GM21619 (cell line): ENCODE results near the gene LLPH.
A peak's percentile ranks its signal among the peaks of the same experiment; 100 is the strongest.

Experiments used
- ATAC-seq: cut with Tn5 transposase; IDR thresholded peaks from one replicate; pipeline ENCODE4 v1.9.1; 2021; ENCODE audit not compliant: unreplicated experiment

The LLPH gene

GRCh38 chr12:66143868-66144267 lies 13.3 kb upstream of the LLPH start:
- no peak for ATAC-seq

GRCh38 chr12:66142826-66143225 lies 12.3 kb upstream of the LLPH start:
- ATAC-seq: no peak

GRCh38 chr12:66141299-66141698 lies 10.7 kb upstream of the LLPH start:
- no peak for ATAC-seq

- ATAC-seq: no peak
Measured at GRCh38 chr12:66140731-66141130, 10.2 kb upstream of the LLPH start.

- ATAC-seq: no peak
Measured at GRCh38 chr12:66139328-66139727, 8.8 kb upstream of the LLPH start.

- ATAC-seq: no peak
Measured at GRCh38 chr12:66137937-66138336, 7.4 kb upstream of the LLPH start.

- no peak for ATAC-seq
Measured at GRCh38 chr12:66132408-66132807, 1.9 kb upstream of the LLPH start.

- ATAC-seq: no peak
Measured at GRCh38 chr12:66131067-66131688, 628 bp upstream of the LLPH start.

GRCh38 chr12:66129934-66130266 lies 650 bp downstream of the LLPH start:
- no peak for ATAC-seq

GRCh38 chr12:66127650-66128049 lies 2.9 kb downstream of the LLPH start:
- no peak for ATAC-seq

GRCh38 chr12:66120477-66120876 lies 10.1 kb downstream of the LLPH start:
- no peak for ATAC-seq

GRCh38 chr12:66119870-66120241 lies 10.7 kb downstream of the LLPH start:
- ATAC-seq: peak; percentile 69

GRCh38 chr12:66119229-66119869 lies 11.2 kb downstream of the LLPH start:
- ATAC-seq: no peak

GRCh38 chr12:66118240-66118891 lies 12.2 kb downstream of the LLPH start:
- peak; percentile 53 for ATAC-seq

- no peak for ATAC-seq
Measured at GRCh38 chr12:66117242-66117641, 13.3 kb downstream of the LLPH start.

- no peak for ATAC-seq
Measured at GRCh38 chr12:66115071-66115600, 15.4 kb downstream of the LLPH start.

GRCh38 chr12:66113471-66113870 lies 17.1 kb downstream of the LLPH start:
- ATAC-seq: no peak

- no peak for ATAC-seq
Measured at GRCh38 chr12:66111605-66112004, 18.9 kb downstream of the LLPH start.

- ATAC-seq: no peak
Measured at GRCh38 chr12:66109056-66109455, 21.5 kb downstream of the LLPH start.

GRCh38 chr12:66108386-66108785 lies 22.2 kb downstream of the LLPH start:
- ATAC-seq: no peak

GRCh38 chr12:66107451-66107915 lies 23.1 kb downstream of the LLPH start:
- ATAC-seq: peak; percentile 94
